GM23338 (cell line): Measurements from ENCODE around the gene CATSPER3. TPM values are rescaled to one million over a fixed set of nuclear protein-coding genes. Genes with fewer than 3 reads are reported as not detected.

Source experiments
- ATAC-seq: fragments of 200-7000 bp; cut with Tn5 transposase; 3 replicates; pipeline ENCODE4 v1.9.1; 2020
- DNase-seq: peaks from one replicate; pipeline ENCODE4 v3.0.0-alpha.2; 2015; ENCODE audit warnings: low spot score
- H2AFZ ChIP-seq: fragments of 200-600 bp; sonication (generic); 2 replicates; pipeline ENCODE4 v1.8.0; 2016; ENCODE audit warnings: antibody characterized with exemption, mild to moderate bottlenecking, moderate library complexity
- H3F3A ChIP-seq: fragments of 200-600 bp; sonication (generic); replicated peaks from 2 replicates; pipeline ENCODE4 v1.8.0; 2017; ENCODE audit warnings: antibody characterized with exemption, mixed run types, low read depth
- H3K27ac ChIP-seq: fragments of 200-600 bp; sonication (generic); 2 replicates; pipeline ENCODE4 v1.6.1; 2016; ENCODE audit warnings: low read depth
- H3K27me3 ChIP-seq: fragments of 200-600 bp; sonication (generic); 2 replicates; pipeline ENCODE4 v1.8.0; 2016; ENCODE audit warnings: mild to moderate bottlenecking, mixed run types, moderate library complexity; ENCODE audit not compliant: insufficient read depth
- H3K36me3 ChIP-seq: fragments of 200-600 bp; sonication (generic); 2 replicates; pipeline ENCODE4 v1.8.0; 2016; ENCODE audit warnings: mild to moderate bottlenecking; ENCODE audit not compliant: insufficient read depth
- H3K4me1 ChIP-seq: fragments of 200-600 bp; sonication (generic); 2 replicates; pipeline ENCODE4 v1.8.0; 2016; ENCODE audit warnings: mild to moderate bottlenecking, moderate library complexity; ENCODE audit not compliant: insufficient read depth
- H3K4me2 ChIP-seq: fragments of 200-600 bp; sonication (generic); 2 replicates; pipeline ENCODE4 v1.7.1; 2017; ENCODE audit warnings: mixed run types
- H3K4me3 ChIP-seq: fragments of 200-600 bp; sonication (generic); 2 replicates; pipeline ENCODE4 v1.6.1; 2016; ENCODE audit warnings: mixed run types
- H3K79me2 ChIP-seq: fragments of 200-600 bp; sonication (generic); replicated peaks from 2 replicates; pipeline ENCODE4 v1.8.0; 2017; ENCODE audit warnings: mild to moderate bottlenecking; ENCODE audit not compliant: insufficient read depth
- H3K9me2 ChIP-seq: fragments of 200-600 bp; sonication (generic); 2 replicates; pipeline ENCODE4 v1.8.0; 2017; ENCODE audit not compliant: insufficient read depth
- H4K20me1 ChIP-seq: fragments of 200-600 bp; sonication (generic); replicated peaks from 2 replicates; pipeline ENCODE4 v1.8.0; 2017; ENCODE audit warnings: mild to moderate bottlenecking; ENCODE audit not compliant: insufficient read depth
- H3K27ac Mint-ChIP-seq: 2 replicates; pipeline ENCODE4 v1.8.0; 2020; ENCODE audit warnings: inconsistent platforms, mild to moderate bottlenecking, moderate library complexity, mixed read lengths
- H3K27me3 Mint-ChIP-seq: 3 replicates; pipeline ENCODE4 v1.8.0; 2022; ENCODE audit warnings: low read depth, mild to moderate bottlenecking, moderate library complexity, mixed read lengths, inconsistent platforms; ENCODE audit not compliant: insufficient read depth, poor library complexity
- H3K36me3 Mint-ChIP-seq: 3 replicates; pipeline ENCODE4 v1.8.0; 2021; ENCODE audit warnings: low read depth, mild to moderate bottlenecking, inconsistent platforms, moderate library complexity, mixed read lengths
- H3K4me1 Mint-ChIP-seq: 3 replicates; pipeline ENCODE4 v1.8.0; 2020; ENCODE audit warnings: mild to moderate bottlenecking, inconsistent platforms, mixed read lengths
- H3K4me3 Mint-ChIP-seq: 3 replicates; pipeline ENCODE4 v1.8.0; 2021; ENCODE audit warnings: moderate library complexity, mild to moderate bottlenecking, inconsistent platforms, mixed read lengths
- H3K9me3 Mint-ChIP-seq: 3 replicates; pipeline ENCODE4 v1.8.0; 2020; ENCODE audit warnings: moderate library complexity, mild to moderate bottlenecking, inconsistent platforms, mixed read lengths
- CREB1 ChIP-seq: fragments of 250-450 bp; sonication (Bioruptor Pico); IDR thresholded peaks from 2 replicates; pipeline ENCODE4 v1.5.0; 2020; ENCODE audit warnings: low read depth, mild to moderate bottlenecking, moderate library complexity
- ETS1 ChIP-seq: IDR thresholded peaks from 2 replicates; pipeline ENCODE4 v1.6.1; 2016; ENCODE audit warnings: antibody characterized with exemption
- EZH2 ChIP-seq: fragments of 200-600 bp; sonication (generic); IDR thresholded peaks from one replicate; pipeline ENCODE4 v1.8.0; 2017; ENCODE audit warnings: antibody characterized with exemption, mild to moderate bottlenecking, low read depth; ENCODE audit not compliant: unreplicated experiment
- EZH2phosphoT487 ChIP-seq: fragments of 200-600 bp; sonication (generic); IDR thresholded peaks from one replicate; pipeline ENCODE4 v1.8.1; 2018; ENCODE audit warnings: antibody characterized with exemption; ENCODE audit not compliant: unreplicated experiment
- JUNB ChIP-seq: IDR thresholded peaks from one replicate; pipeline ENCODE4 v1.6.1; 2016; ENCODE audit warnings: antibody characterized with exemption; ENCODE audit not compliant: unreplicated experiment
- NANOG ChIP-seq: IDR thresholded peaks from 2 replicates; pipeline ENCODE4 v1.6.1; 2016; ENCODE audit warnings: antibody characterized with exemption, borderline replicate concordance
- POLR2AphosphoS5 ChIP-seq: IDR thresholded peaks from 2 replicates; pipeline ENCODE4 v1.6.1; 2016; ENCODE audit warnings: antibody characterized with exemption, low read depth
- REST ChIP-seq: IDR thresholded peaks from one replicate; pipeline ENCODE4 v1.6.1; 2018; ENCODE audit warnings: antibody characterized with exemption; ENCODE audit not compliant: unreplicated experiment
- STAT1 ChIP-seq: IDR thresholded peaks from one replicate; pipeline ENCODE4 v1.6.1; 2016; ENCODE audit warnings: antibody characterized with exemption; ENCODE audit not compliant: unreplicated experiment
- ZNF114 ChIP-seq: fragments of 250-450 bp; sonication (Bioruptor Pico); IDR thresholded peaks from 2 replicates; pipeline ENCODE4 v1.5.0; 2020; ENCODE audit warnings: mild to moderate bottlenecking, moderate library complexity
- ZNF331 ChIP-seq: fragments of 250-450 bp; sonication (Bioruptor Pico); IDR thresholded peaks from 2 replicates; pipeline ENCODE4 v1.5.0; 2020; ENCODE audit warnings: low read depth, mild to moderate bottlenecking, moderate library complexity
- polyA plus RNA-seq: library from polyadenylated mRNA; unstranded; fragments of >200 nt; fragmentation: Nextera tagmentation; extraction: Ambion mirVana; gene quantifications from 2 replicates; pipeline ENCODE4 v1.2.1, GENCODE V29; 2016
- total RNA-seq: library from RNA; depleted of rRNA; stranded (reverse); fragments of >200 nt; shearing (Covaris generic); gene quantifications from 2 replicates; pipeline ENCODE4 v1.2.3, GENCODE V29; 2014
- TF ChIP-seq, protein P1 (sequence below): fragments of 250-450 bp; sonication (Bioruptor Pico); IDR thresholded peaks from 2 replicates; pipeline ENCODE4 v1.5.0; 2020; ENCODE audit warnings: mild to moderate bottlenecking, moderate library complexity
- TF ChIP-seq, protein P2 (sequence below), 2 experiments: fragments of 200-600 bp in 1 of 2; sonication (generic) in 1 of 2; conservative IDR thresholded peaks; 2 replicates each; pipeline versions ENCODE4 v1.5.1 to v1.6.1; 2016 to 2017; ENCODE audit warnings: antibody characterized with exemption in 2 of 2, low read depth in 2 of 2, mild to moderate bottlenecking in 2 of 2, moderate library complexity in 1 of 2

The CATSPER3 gene
- total and polyA plus RNA-seq, 2 experiments from 2014 or later, result 0.19 TPM; not detected in 1

GRCh38 chr5:135054546-135054945, 86.8 kb downstream of the CATSPER3 start:
- Histone ChIP-seq H3K9me2 (no peaks in the 10 kb centered on the region), H4K20me1 (peaks cover 3% of the 10 kb centered on the region; the same call in 1 of the 2 replicates), H3K79me2 (no peaks in the 10 kb centered on the region), H3K4me3 (no peak overlapping the region), H3K36me3 (no peaks in the 10 kb centered on the region), H3F3A (no peaks in the 10 kb centered on the region), H3K27me3 (peaks cover 35% of the 10 kb centered on the region), H3K4me1 (no peaks in the 10 kb centered on the region), H2AFZ (no peak overlapping the region), H3K27ac (no peak overlapping the region), H3K4me2 (no peak overlapping the region)
- ATAC-seq (no peak), DNase-seq (no peak)
- Mint-ChIP-seq H3K4me3 (no peak overlapping the region), H3K27me3 (peaks cover 49% of the 10 kb centered on the region), H3K36me3 (no peaks in the 10 kb centered on the region), H3K27ac (no peak overlapping the region), H3K9me3 (no peaks in the 10 kb centered on the region), H3K4me1 (peaks cover 11% of the 10 kb centered on the region)
- no peak for TF ChIP-seq EZH2
- no peak for TF ChIP-seq JUNB
- TF ChIP-seq, protein P1, sequence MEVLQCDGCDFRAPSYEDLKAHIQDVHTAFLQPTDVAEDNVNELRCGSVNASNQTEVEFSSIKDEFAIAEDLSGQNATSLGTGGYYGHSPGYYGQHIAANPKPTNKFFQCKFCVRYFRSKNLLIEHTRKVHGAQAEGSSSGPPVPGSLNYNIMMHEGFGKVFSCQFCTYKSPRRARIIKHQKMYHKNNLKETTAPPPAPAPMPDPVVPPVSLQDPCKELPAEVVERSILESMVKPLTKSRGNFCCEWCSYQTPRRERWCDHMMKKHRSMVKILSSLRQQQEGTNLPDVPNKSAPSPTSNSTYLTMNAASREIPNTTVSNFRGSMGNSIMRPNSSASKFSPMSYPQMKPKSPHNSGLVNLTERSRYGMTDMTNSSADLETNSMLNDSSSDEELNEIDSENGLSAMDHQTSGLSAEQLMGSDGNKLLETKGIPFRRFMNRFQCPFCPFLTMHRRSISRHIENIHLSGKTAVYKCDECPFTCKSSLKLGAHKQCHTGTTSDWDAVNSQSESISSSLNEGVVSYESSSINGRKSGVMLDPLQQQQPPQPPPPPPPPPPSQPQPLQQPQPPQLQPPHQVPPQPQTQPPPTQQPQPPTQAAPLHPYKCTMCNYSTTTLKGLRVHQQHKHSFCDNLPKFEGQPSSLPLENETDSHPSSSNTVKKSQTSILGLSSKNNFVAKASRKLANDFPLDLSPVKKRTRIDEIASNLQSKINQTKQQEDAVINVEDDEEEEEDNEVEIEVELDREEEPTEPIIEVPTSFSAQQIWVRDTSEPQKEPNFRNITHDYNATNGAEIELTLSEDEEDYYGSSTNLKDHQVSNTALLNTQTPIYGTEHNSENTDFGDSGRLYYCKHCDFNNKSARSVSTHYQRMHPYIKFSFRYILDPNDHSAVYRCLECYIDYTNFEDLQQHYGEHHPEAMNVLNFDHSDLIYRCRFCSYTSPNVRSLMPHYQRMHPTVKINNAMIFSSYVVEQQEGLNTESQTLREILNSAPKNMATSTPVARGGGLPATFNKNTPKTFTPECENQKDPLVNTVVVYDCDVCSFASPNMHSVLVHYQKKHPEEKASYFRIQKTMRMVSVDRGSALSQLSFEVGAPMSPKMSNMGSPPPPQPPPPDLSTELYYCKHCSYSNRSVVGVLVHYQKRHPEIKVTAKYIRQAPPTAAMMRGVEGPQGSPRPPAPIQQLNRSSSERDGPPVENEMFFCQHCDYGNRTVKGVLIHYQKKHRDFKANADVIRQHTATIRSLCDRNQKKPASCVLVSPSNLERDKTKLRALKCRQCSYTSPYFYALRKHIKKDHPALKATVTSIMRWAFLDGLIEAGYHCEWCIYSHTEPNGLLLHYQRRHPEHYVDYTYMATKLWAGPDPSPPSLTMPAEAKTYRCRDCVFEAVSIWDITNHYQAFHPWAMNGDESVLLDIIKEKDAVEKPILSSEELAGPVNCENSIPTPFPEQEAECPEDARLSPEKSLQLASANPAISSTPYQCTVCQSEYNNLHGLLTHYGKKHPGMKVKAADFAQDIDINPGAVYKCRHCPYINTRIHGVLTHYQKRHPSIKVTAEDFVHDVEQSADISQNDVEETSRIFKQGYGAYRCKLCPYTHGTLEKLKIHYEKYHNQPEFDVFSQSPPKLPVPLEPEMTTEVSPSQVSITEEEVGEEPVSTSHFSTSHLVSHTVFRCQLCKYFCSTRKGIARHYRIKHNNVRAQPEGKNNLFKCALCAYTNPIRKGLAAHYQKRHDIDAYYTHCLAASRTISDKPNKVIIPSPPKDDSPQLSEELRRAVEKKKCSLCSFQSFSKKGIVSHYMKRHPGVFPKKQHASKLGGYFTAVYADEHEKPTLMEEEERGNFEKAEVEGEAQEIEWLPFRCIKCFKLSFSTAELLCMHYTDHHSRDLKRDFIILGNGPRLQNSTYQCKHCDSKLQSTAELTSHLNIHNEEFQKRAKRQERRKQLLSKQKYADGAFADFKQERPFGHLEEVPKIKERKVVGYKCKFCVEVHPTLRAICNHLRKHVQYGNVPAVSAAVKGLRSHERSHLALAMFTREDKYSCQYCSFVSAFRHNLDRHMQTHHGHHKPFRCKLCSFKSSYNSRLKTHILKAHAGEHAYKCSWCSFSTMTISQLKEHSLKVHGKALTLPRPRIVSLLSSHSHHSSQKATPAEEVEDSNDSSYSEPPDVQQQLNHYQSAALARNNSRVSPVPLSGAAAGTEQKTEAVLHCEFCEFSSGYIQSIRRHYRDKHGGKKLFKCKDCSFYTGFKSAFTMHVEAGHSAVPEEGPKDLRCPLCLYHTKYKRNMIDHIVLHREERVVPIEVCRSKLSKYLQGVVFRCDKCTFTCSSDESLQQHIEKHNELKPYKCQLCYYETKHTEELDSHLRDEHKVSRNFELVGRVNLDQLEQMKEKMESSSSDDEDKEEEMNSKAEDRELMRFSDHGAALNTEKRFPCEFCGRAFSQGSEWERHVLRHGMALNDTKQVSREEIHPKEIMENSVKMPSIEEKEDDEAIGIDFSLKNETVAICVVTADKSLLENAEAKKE, result no peak
- TF ChIP-seq CREB1 (CRISPR knock-in tag), result no peak
- TF ChIP-seq ZNF114, result no peak
- TF ChIP-seq ZNF331 (CRISPR knock-in tag), result no peak
- TF ChIP-seq, protein P2, sequence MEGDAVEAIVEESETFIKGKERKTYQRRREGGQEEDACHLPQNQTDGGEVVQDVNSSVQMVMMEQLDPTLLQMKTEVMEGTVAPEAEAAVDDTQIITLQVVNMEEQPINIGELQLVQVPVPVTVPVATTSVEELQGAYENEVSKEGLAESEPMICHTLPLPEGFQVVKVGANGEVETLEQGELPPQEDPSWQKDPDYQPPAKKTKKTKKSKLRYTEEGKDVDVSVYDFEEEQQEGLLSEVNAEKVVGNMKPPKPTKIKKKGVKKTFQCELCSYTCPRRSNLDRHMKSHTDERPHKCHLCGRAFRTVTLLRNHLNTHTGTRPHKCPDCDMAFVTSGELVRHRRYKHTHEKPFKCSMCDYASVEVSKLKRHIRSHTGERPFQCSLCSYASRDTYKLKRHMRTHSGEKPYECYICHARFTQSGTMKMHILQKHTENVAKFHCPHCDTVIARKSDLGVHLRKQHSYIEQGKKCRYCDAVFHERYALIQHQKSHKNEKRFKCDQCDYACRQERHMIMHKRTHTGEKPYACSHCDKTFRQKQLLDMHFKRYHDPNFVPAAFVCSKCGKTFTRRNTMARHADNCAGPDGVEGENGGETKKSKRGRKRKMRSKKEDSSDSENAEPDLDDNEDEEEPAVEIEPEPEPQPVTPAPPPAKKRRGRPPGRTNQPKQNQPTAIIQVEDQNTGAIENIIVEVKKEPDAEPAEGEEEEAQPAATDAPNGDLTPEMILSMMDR (conservative IDR thresholded peaks at IDR 0.05; ENCODE audit: low read depth in 2 of 2), result no peak
- TF ChIP-seq STAT1, result no peak
- TF ChIP-seq POLR2AphosphoS5, result no peak
- TF ChIP-seq ETS1, result no peak
- TF ChIP-seq REST, result no peak
- no peak for TF ChIP-seq NANOG
- TF ChIP-seq EZH2phosphoT487, result no peak
